HepG2 (cell line): ENCODE measurements around the gene FAM174B.

Experiments used
- BRCA1 ChIP-seq: sonication (generic); formaldehyde crosslinking; IDR thresholded peaks from 2 replicates; pipeline ENCODE4 v1.4.0; 2020; ENCODE audit warnings: missing genetic modification reagents
- ISL2 ChIP-seq: sonication (generic); formaldehyde crosslinking; IDR thresholded peaks from 2 replicates; pipeline ENCODE4 v1.5.0; 2020; ENCODE audit warnings: missing genetic modification reagents
- JUND ChIP-seq: sonication (generic); formaldehyde crosslinking; IDR thresholded peaks from 2 replicates; pipeline ENCODE4 v1.8.0; 2022; ENCODE audit warnings: mild to moderate bottlenecking, missing genetic modification reagents
- PHF20 ChIP-seq: sonication (generic); formaldehyde crosslinking; IDR thresholded peaks from 2 replicates; pipeline ENCODE4 v1.5.0; 2020; ENCODE audit warnings: mild to moderate bottlenecking, missing genetic modification reagents
- ZNF264 ChIP-seq: sonication (generic); formaldehyde crosslinking; IDR thresholded peaks from 2 replicates; pipeline ENCODE4 v1.4.0; 2020; ENCODE audit warnings: missing genetic modification reagents

- no peak for TF ChIP-seq ISL2 (CRISPR knock-in tag)
- TF ChIP-seq BRCA1 (CRISPR knock-in tag) = no peak
- no peak for TF ChIP-seq ZNF264 (CRISPR knock-in tag)
- no peak for TF ChIP-seq JUND (CRISPR knock-in tag)
- TF ChIP-seq PHF20 = no peak
These were observed 2.2 kb downstream of the FAM174B start for GRCh38 chr15:92653366-92653765.
